ENCODE results near the gene LGALS9.
"Not testable (repeated sequence)": the region's sequence is repeated elsewhere in the genome, so short reads cannot be mapped to it uniquely, and the experiment has no call there.

LGALS9 gene

DNA sequence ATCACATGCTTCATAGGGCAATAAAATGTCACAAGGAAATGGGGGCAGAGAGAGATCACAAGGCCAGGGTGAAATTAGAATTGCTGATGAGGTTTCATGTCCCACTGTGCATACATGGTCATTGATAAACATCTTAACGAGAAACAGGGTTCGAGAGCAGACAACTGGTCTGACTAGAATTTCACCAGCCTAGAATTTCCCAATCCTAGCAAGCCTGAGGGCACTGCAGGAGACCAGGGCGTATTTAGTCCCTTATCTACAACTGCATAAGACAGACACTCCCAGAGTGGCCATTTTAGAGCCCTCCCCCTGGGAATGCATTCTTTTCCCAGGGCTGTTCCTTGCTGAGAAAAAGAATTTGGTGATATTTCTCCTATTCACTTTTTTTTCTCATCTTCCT lies 55.3 kb downstream of the LGALS9 start:
- not testable (repeated sequence) for DNase-seq (ENCODE audit: low read depth in 2 of 2)

DNA sequence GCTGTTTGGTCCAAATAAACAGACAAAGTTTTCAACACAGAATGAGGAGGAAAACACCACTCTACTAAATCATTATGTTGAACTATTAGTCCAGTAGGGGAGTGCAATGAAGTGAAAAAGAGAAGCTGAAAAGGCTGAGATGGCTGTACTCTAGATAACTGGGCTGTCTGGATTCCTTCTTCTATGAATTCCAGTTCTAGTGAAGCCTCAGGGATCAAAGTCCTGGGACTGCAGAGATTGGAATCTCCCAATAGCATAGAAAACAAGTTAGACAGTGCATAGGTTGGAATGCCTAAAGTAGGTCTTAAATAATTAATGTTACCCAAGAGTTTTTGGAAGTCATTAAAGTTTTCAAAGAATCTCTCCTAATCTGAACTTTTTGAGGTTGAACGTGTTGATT lies 59.9 kb downstream of the LGALS9 start:
- DNase-seq (ENCODE audit: low read depth in 2 of 2), result no peak

DNA sequence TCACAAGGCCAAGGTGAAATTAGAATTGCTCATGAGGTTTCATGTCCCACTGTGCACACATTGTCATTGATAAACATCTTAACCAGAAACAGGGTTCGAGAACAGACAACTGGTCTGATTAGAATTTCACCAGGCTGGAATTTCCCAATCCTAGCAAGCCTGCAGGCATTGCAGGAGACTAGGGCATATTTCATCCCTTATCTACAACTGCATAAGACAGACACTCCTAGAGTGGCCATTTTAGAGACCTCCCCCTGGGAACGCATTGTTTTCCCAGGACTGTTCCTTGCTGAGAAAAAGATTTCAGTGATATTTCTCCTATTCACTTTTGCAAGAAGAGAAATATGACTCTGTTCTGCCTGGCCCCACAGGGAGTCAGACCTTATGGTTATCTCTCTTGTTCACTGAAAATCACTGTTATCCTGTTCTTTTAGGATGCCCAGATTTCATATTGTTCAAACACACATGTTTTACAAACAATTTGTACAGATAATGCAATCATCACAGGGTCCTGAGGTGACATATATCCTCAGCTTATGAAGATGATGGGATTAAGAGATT lies 64.3 kb downstream of the LGALS9 start:
- not testable (repeated sequence) for DNase-seq (ENCODE audit: low read depth in 2 of 2)

All from stimulated activated CD4-positive, alpha-beta T cell treated with anti-CD3 and anti-CD28 coated beads, Interleukin-15, amount 100 ng/mL, for 48 hours (primary cell).